ENCODE results near the gene UROD.

Gene UROD

GRCh38 chr1:45026446-45026845 is 14.4 kb downstream of the UROD start:
- Histone ChIP-seq H3K18ac (ENCODE audit: low read length) (no peak overlapping the region), H3K27me3 (ENCODE audit: insufficient read depth, low read length) (no peaks in the 10 kb centered on the region)
- no peak for DNase-seq

GRCh38 chr1:45032837-45033236 is 20.8 kb downstream of the UROD start:
- Histone ChIP-seq H4K12ac (ENCODE audit: low read depth, low read length) (no peak overlapping the region), H3K4me1 (ENCODE audit: control insufficient read depth in 1 of 2, insufficient read depth in 2 of 2, low read length in 2 of 2) (no peaks in the 10 kb centered on the region), H3K79me1 (ENCODE audit: low read length) (no peaks in the 10 kb centered on the region), H2BK5ac (ENCODE audit: low read depth, low read length, poor library complexity) (no peak overlapping the region), H3K9ac (ENCODE audit: low read length) (no peak overlapping the region), H3K27ac (ENCODE audit: low read depth, low read length) (no peak overlapping the region), H3K4me3 (ENCODE audit: low read depth, low read length) (no peak overlapping the region), H3K23ac (ENCODE audit: low read length) (no peak overlapping the region), H4K91ac (ENCODE audit: low read depth, low read length) (no peak overlapping the region), H3K4me2 (ENCODE audit: low read length) (no peak overlapping the region), H3K27me3 (ENCODE audit: insufficient read depth, low read length) (no peaks in the 10 kb centered on the region), H3K14ac (ENCODE audit: low read length) (no peak overlapping the region), H4K8ac (ENCODE audit: low read depth, low read length) (no peak overlapping the region), H3K9me3 (ENCODE audit: insufficient read depth, low read depth, low read length) (no peaks in the 10 kb centered on the region), H2BK120ac (ENCODE audit: insufficient read depth, low read length, poor library complexity) (no peak overlapping the region), H2BK12ac (ENCODE audit: low read length) (no peak overlapping the region), H3K4ac (ENCODE audit: low read depth, low read length) (no peak overlapping the region), H2AFZ (ENCODE audit: insufficient read depth, low read length, poor library complexity) (no peak overlapping the region), H3K18ac (ENCODE audit: low read length) (no peak overlapping the region), H2AK5ac (ENCODE audit: low read length) (no peak overlapping the region), H3K79me2 (ENCODE audit: control insufficient read depth, insufficient read depth, low read length, poor library complexity) (no peaks in the 10 kb centered on the region), H3K36me3 (ENCODE audit: control insufficient read depth in 1 of 2, insufficient read depth in 2 of 2, low read length in 2 of 2) (no peaks in the 10 kb centered on the region)
- peak in 1 of 2 donors; percentile 8 for DNase-seq
- WGBS (ENCODE audit: extremely low coverage, insufficient coverage, insufficient read length): no CpG with 5 or more reads among the region's 2 CpGs

More at GRCh38 chr1:45026446-45026845, 14.4 kb downstream of the UROD start:
- Histone ChIP-seq H3K4me1 (ENCODE audit: control insufficient read depth in 1 of 2, insufficient read depth in 2 of 2, low read length in 2 of 2) (no peaks in the 10 kb centered on the region), H4K8ac (ENCODE audit: low read depth, low read length) (no peak overlapping the region), H3K9me3 (ENCODE audit: insufficient read depth, low read depth, low read length) (no peaks in the 10 kb centered on the region), H3K23ac (ENCODE audit: low read length) (no peak overlapping the region), H2AFZ (ENCODE audit: insufficient read depth, low read length, poor library complexity) (no peak overlapping the region), H2BK12ac (ENCODE audit: low read length) (no peak overlapping the region), H3K9ac (ENCODE audit: low read length) (no peak overlapping the region), H2AK5ac (ENCODE audit: low read length) (no peak overlapping the region), H3K14ac (ENCODE audit: low read length) (no peak overlapping the region), H2BK5ac (ENCODE audit: low read depth, low read length, poor library complexity) (no peak overlapping the region), H3K4ac (ENCODE audit: low read depth, low read length) (no peak overlapping the region), H3K4me2 (ENCODE audit: low read length) (no peak overlapping the region), H4K91ac (ENCODE audit: low read depth, low read length) (no peak overlapping the region), H3K79me1 (ENCODE audit: low read length) (no peaks in the 10 kb centered on the region), H3K27ac (ENCODE audit: low read depth, low read length) (no peak overlapping the region), H3K79me2 (ENCODE audit: control insufficient read depth, insufficient read depth, low read length, poor library complexity) (no peaks in the 10 kb centered on the region), H2BK120ac (ENCODE audit: insufficient read depth, low read length, poor library complexity) (no peak overlapping the region), H4K12ac (ENCODE audit: low read depth, low read length) (no peak overlapping the region), H3K36me3 (ENCODE audit: control insufficient read depth in 1 of 2, insufficient read depth in 2 of 2, low read length in 2 of 2) (no peaks in the 10 kb centered on the region), H3K4me3 (ENCODE audit: low read depth, low read length) (no peak overlapping the region)
- WGBS (ENCODE audit: extremely low coverage, insufficient coverage, insufficient read length): no CpG with 5 or more reads among the region's 1 CpG

DNA sequence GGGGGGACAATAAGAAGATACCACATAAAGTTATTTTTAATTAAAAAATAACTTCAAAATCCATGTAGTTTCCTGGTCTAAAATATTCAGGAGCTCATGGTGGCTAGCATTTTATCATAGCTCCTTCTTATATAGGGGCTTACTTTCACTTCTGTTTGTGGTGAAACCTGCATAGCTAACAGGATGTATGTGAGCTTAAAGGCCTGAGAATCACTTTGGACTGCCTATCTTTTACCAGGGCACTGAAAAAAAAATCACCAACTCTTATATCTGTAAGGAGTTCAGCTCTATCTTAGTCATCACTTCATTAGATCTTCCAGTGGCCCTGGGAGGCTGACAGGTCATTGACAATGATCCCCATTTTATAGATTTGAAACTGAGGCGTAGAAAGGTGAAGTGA is 21.3 kb downstream of the UROD start:
- Histone ChIP-seq H3K79me2 (ENCODE audit: control insufficient read depth, insufficient read depth, low read length, poor library complexity) (no peaks in the 10 kb centered on the region), H3K9me3 (ENCODE audit: insufficient read depth, low read depth, low read length) (no peaks in the 10 kb centered on the region), H3K4me1 (ENCODE audit: control insufficient read depth in 1 of 2, insufficient read depth in 2 of 2, low read length in 2 of 2) (no peaks in the 10 kb centered on the region), H4K91ac (ENCODE audit: low read depth, low read length) (no peak overlapping the region), H2AK5ac (ENCODE audit: low read length) (no peak overlapping the region), H2BK120ac (ENCODE audit: insufficient read depth, low read length, poor library complexity) (no peak overlapping the region), H3K18ac (ENCODE audit: low read length) (no peak overlapping the region), H3K36me3 (ENCODE audit: control insufficient read depth in 1 of 2, insufficient read depth in 2 of 2, low read length in 2 of 2) (no peaks in the 10 kb centered on the region), H3K14ac (ENCODE audit: low read length) (no peak overlapping the region), H2AFZ (ENCODE audit: insufficient read depth, low read length, poor library complexity) (no peak overlapping the region), H3K4ac (ENCODE audit: low read depth, low read length) (no peak overlapping the region), H4K8ac (ENCODE audit: low read depth, low read length) (no peak overlapping the region), H3K79me1 (ENCODE audit: low read length) (no peaks in the 10 kb centered on the region), H3K27ac (ENCODE audit: low read depth, low read length) (no peak overlapping the region), H3K4me2 (ENCODE audit: low read length) (no peak overlapping the region), H3K23ac (ENCODE audit: low read length) (no peak overlapping the region), H4K12ac (ENCODE audit: low read depth, low read length) (no peak overlapping the region), H3K27me3 (ENCODE audit: insufficient read depth, low read length) (no peaks in the 10 kb centered on the region), H3K9ac (ENCODE audit: low read length) (no peak overlapping the region), H2BK12ac (ENCODE audit: low read length) (no peak overlapping the region), H2BK5ac (ENCODE audit: low read depth, low read length, poor library complexity) (no peak overlapping the region), H3K4me3 (ENCODE audit: low read depth, low read length) (no peak overlapping the region)
- DNase-seq: no peak
- WGBS (ENCODE audit: extremely low coverage, insufficient coverage, insufficient read length): no CpG with 5 or more reads among the region's 1 CpG

GRCh38 chr1:45035631-45036301 is 23.7 kb downstream of the UROD start:
- no peak overlapping the region for H3K27ac ChIP-seq (ENCODE audit: low read depth, low read length)
- no peaks in the 10 kb centered on the region for H3K27me3 ChIP-seq (ENCODE audit: insufficient read depth, low read length)
- no peaks in the 10 kb centered on the region for H3K4me1 ChIP-seq (ENCODE audit: control insufficient read depth in 1 of 2, insufficient read depth in 2 of 2, low read length in 2 of 2)
- H3K18ac ChIP-seq (ENCODE audit: low read length): no peak overlapping the region
- no peak overlapping the region for H3K9ac ChIP-seq (ENCODE audit: low read length)
- no peak overlapping the region for H4K12ac ChIP-seq (ENCODE audit: low read depth, low read length)
- H2AFZ ChIP-seq (ENCODE audit: insufficient read depth, low read length, poor library complexity): no peak overlapping the region
- H2BK12ac ChIP-seq (ENCODE audit: low read length): no peak overlapping the region
- H3K36me3 ChIP-seq (ENCODE audit: control insufficient read depth in 1 of 2, insufficient read depth in 2 of 2, low read length in 2 of 2): no peaks in the 10 kb centered on the region
- no peak overlapping the region for H3K4ac ChIP-seq (ENCODE audit: low read depth, low read length)
- H3K9me3 ChIP-seq (ENCODE audit: insufficient read depth, low read depth, low read length): no peaks in the 10 kb centered on the region
- no peak overlapping the region for H4K8ac ChIP-seq (ENCODE audit: low read depth, low read length)
- no peak overlapping the region for H4K91ac ChIP-seq (ENCODE audit: low read depth, low read length)
- no peak overlapping the region for H2BK120ac ChIP-seq (ENCODE audit: insufficient read depth, low read length, poor library complexity)
- no peaks in the 10 kb centered on the region for H3K79me1 ChIP-seq (ENCODE audit: low read length)
- H3K4me2 ChIP-seq (ENCODE audit: low read length): no peak overlapping the region
- no peak overlapping the region for H3K14ac ChIP-seq (ENCODE audit: low read length)
- no peak overlapping the region for H3K23ac ChIP-seq (ENCODE audit: low read length)
- WGBS (ENCODE audit: extremely low coverage, insufficient coverage, insufficient read length): no CpG with 5 or more reads among the region's 7 CpGs
- H2BK5ac ChIP-seq (ENCODE audit: low read depth, low read length, poor library complexity): no peak overlapping the region
- no peak overlapping the region for H2AK5ac ChIP-seq (ENCODE audit: low read length)
- H3K79me2 ChIP-seq (ENCODE audit: control insufficient read depth, insufficient read depth, low read length, poor library complexity): no peaks in the 10 kb centered on the region
- DNase-seq: no peak
- no peak overlapping the region for H3K4me3 ChIP-seq (ENCODE audit: low read depth, low read length)
